Hippocampal formation (tissue), 2 donors: ENCODE data around the gene OPN4.
A peak's percentile ranks its signal among the peaks of the same experiment; 100 is the strongest.
"Not testable (repeated sequence)": the region's sequence is repeated elsewhere in the genome, so short reads cannot be mapped to it uniquely, and the experiment has no call there.

Experiments
- DNase-seq, 2 donors: peaks; one replicate each; lab custom pipeline; 2025; lab: John Stamatoyannopoulos, UW

OPN4 gene

GRCh38 chr10:86654411-86655172 lies at the start of gene OPN4:
Gene OPN4 (plus strand): TSS chr10:86654547. CDS start chr10:86654784, 237 bp downstream.
- no peak for DNase-seq

- no peak for DNase-seq
Measured at GRCh38 chr10:86607674-86608073, 46.7 kb upstream of the OPN4 start.

- DNase-seq, result no peak
Measured at GRCh38 chr10:86609920-86610319, 44.4 kb upstream of the OPN4 start.

GRCh38 chr10:86611386-86611785 lies 43.0 kb upstream of the OPN4 start:
- DNase-seq, result no peak

- no peak for DNase-seq
Measured at GRCh38 chr10:86613096-86613495, 41.3 kb upstream of the OPN4 start.

GRCh38 chr10:86613905-86614304 lies 40.4 kb upstream of the OPN4 start:
- no peak for DNase-seq

GRCh38 chr10:86614853-86615252 lies 39.5 kb upstream of the OPN4 start:
- DNase-seq, result no peak

- DNase-seq, result not testable (repeated sequence)
Measured at GRCh38 chr10:86617278-86617677, 37.1 kb upstream of the OPN4 start.

- no peak for DNase-seq
Measured at GRCh38 chr10:86628311-86628710, 26.0 kb upstream of the OPN4 start.

GRCh38 chr10:86630079-86630478 lies 24.3 kb upstream of the OPN4 start:
- DNase-seq, result no peak

GRCh38 chr10:86632009-86632800 lies 22.1 kb upstream of the OPN4 start:
- DNase-seq, result no peak

GRCh38 chr10:86632951-86633350 lies 21.4 kb upstream of the OPN4 start:
- DNase-seq, result no peak

- no peak for DNase-seq
Measured at GRCh38 chr10:86635402-86635801, 18.9 kb upstream of the OPN4 start.

GRCh38 chr10:86636311-86636710 lies 18.0 kb upstream of the OPN4 start:
- no peak for DNase-seq

- peak in 1 of 2 donors; percentile 58 for DNase-seq
Measured at GRCh38 chr10:86642021-86642420, 12.3 kb upstream of the OPN4 start.

GRCh38 chr10:86642499-86642898 lies 11.8 kb upstream of the OPN4 start:
- no peak for DNase-seq

GRCh38 chr10:86644152-86644793 lies 10.1 kb upstream of the OPN4 start:
- DNase-seq, result no peak

- no peak for DNase-seq
Measured at GRCh38 chr10:86644794-86645445, 9.4 kb upstream of the OPN4 start.

GRCh38 chr10:86645621-86646165 lies 8.7 kb upstream of the OPN4 start:
- not testable (repeated sequence) for DNase-seq

GRCh38 chr10:86646532-86646931 lies 7.8 kb upstream of the OPN4 start:
- DNase-seq, result no peak

- DNase-seq, result no peak
Measured at GRCh38 chr10:86646933-86647332, 7.4 kb upstream of the OPN4 start.
